ENCODE measurements around the gene SH3BP1. TPM values are rescaled to one million over a fixed set of nuclear protein-coding genes. Genes with fewer than 3 reads are reported as not detected.
A peak's percentile ranks its signal among the peaks of the same experiment; 100 is the strongest.

Gene SH3BP1
- total and polyA plus RNA-seq, 2 experiments from 2014 or later: 9.5 to 46.7 TPM

DNA sequence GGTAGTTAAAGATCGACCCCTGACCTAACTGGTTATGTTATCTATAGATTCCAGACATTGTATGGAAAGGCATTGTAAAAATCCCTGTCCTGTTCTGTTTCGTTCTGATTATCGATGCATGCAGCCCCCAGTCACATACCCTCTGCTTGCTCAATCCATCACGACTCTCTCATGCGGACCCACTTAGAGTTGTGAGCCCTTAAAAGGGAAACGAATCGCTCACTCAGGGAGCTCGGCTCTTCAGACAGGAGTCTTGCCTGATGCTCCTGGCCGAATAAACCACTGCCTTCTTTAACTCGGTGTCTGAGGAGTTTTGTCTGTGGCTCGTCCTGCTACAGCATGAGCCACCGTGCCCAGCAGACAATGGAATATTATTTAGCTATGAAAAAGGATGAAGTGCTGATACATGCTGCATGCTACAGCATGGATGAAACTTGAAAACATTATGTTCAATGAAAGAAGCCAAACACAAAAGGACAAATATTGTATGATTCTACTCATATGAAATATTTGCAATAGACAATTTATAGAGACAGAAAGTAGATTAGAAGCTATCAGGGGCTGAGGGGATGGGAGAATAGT, 47.6 kb upstream of the SH3BP1 start:
- H3K27me3 ChIP-seq (ENCODE audit: insufficient read depth): no peaks in the 10 kb centered on the region
- no peak overlapping the region; the same call in 1 of the 2 replicates for H3K27ac Mint-ChIP-seq

More for the DNA sequence above, 47.6 kb upstream of the SH3BP1 start:
- H2AFZ ChIP-seq: no peak overlapping the region
- H3K36me3 Mint-ChIP-seq (ENCODE audit: low read depth): no peaks in the 10 kb centered on the region
- H3K4me2 ChIP-seq: no peak overlapping the region
- H3K27ac ChIP-seq (ENCODE audit: low read depth): no peak overlapping the region
- H3K4me3 Mint-ChIP-seq: peak overlapping the region; percentile 69
- DNase-seq (ENCODE audit: low spot score) (no peak), ATAC-seq (no peak)
- H3K79me2 ChIP-seq (replicated peaks; ENCODE audit: insufficient read depth): no peaks in the 10 kb centered on the region
- no peak overlapping the region for H3K4me3 ChIP-seq
- no peaks in the 10 kb centered on the region for H3K36me3 ChIP-seq (ENCODE audit: insufficient read depth)
- H3F3A ChIP-seq (replicated peaks; ENCODE audit: low read depth): no peaks in the 10 kb centered on the region
- TF ChIP-seq ZNF331 (CRISPR knock-in tag; IDR thresholded peaks at IDR 0.05; ENCODE audit: low read depth): no peak
- TF ChIP-seq EZH2phosphoT487 (IDR thresholded peaks at IDR 0.05; ENCODE audit: unreplicated experiment): no peak
- no peak for TF ChIP-seq POLR2AphosphoS5 (IDR thresholded peaks at IDR 0.05; ENCODE audit: low read depth)
- TF ChIP-seq STAT1 (IDR thresholded peaks at IDR 0.05; ENCODE audit: unreplicated experiment): no peak
- TF ChIP-seq CREB1 (CRISPR knock-in tag; IDR thresholded peaks at IDR 0.05; ENCODE audit: low read depth): no peak
- TF ChIP-seq, protein P1, sequence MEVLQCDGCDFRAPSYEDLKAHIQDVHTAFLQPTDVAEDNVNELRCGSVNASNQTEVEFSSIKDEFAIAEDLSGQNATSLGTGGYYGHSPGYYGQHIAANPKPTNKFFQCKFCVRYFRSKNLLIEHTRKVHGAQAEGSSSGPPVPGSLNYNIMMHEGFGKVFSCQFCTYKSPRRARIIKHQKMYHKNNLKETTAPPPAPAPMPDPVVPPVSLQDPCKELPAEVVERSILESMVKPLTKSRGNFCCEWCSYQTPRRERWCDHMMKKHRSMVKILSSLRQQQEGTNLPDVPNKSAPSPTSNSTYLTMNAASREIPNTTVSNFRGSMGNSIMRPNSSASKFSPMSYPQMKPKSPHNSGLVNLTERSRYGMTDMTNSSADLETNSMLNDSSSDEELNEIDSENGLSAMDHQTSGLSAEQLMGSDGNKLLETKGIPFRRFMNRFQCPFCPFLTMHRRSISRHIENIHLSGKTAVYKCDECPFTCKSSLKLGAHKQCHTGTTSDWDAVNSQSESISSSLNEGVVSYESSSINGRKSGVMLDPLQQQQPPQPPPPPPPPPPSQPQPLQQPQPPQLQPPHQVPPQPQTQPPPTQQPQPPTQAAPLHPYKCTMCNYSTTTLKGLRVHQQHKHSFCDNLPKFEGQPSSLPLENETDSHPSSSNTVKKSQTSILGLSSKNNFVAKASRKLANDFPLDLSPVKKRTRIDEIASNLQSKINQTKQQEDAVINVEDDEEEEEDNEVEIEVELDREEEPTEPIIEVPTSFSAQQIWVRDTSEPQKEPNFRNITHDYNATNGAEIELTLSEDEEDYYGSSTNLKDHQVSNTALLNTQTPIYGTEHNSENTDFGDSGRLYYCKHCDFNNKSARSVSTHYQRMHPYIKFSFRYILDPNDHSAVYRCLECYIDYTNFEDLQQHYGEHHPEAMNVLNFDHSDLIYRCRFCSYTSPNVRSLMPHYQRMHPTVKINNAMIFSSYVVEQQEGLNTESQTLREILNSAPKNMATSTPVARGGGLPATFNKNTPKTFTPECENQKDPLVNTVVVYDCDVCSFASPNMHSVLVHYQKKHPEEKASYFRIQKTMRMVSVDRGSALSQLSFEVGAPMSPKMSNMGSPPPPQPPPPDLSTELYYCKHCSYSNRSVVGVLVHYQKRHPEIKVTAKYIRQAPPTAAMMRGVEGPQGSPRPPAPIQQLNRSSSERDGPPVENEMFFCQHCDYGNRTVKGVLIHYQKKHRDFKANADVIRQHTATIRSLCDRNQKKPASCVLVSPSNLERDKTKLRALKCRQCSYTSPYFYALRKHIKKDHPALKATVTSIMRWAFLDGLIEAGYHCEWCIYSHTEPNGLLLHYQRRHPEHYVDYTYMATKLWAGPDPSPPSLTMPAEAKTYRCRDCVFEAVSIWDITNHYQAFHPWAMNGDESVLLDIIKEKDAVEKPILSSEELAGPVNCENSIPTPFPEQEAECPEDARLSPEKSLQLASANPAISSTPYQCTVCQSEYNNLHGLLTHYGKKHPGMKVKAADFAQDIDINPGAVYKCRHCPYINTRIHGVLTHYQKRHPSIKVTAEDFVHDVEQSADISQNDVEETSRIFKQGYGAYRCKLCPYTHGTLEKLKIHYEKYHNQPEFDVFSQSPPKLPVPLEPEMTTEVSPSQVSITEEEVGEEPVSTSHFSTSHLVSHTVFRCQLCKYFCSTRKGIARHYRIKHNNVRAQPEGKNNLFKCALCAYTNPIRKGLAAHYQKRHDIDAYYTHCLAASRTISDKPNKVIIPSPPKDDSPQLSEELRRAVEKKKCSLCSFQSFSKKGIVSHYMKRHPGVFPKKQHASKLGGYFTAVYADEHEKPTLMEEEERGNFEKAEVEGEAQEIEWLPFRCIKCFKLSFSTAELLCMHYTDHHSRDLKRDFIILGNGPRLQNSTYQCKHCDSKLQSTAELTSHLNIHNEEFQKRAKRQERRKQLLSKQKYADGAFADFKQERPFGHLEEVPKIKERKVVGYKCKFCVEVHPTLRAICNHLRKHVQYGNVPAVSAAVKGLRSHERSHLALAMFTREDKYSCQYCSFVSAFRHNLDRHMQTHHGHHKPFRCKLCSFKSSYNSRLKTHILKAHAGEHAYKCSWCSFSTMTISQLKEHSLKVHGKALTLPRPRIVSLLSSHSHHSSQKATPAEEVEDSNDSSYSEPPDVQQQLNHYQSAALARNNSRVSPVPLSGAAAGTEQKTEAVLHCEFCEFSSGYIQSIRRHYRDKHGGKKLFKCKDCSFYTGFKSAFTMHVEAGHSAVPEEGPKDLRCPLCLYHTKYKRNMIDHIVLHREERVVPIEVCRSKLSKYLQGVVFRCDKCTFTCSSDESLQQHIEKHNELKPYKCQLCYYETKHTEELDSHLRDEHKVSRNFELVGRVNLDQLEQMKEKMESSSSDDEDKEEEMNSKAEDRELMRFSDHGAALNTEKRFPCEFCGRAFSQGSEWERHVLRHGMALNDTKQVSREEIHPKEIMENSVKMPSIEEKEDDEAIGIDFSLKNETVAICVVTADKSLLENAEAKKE (CRISPR knock-in tag; IDR thresholded peaks at IDR 0.05): no peak
- TF ChIP-seq, protein P2, sequence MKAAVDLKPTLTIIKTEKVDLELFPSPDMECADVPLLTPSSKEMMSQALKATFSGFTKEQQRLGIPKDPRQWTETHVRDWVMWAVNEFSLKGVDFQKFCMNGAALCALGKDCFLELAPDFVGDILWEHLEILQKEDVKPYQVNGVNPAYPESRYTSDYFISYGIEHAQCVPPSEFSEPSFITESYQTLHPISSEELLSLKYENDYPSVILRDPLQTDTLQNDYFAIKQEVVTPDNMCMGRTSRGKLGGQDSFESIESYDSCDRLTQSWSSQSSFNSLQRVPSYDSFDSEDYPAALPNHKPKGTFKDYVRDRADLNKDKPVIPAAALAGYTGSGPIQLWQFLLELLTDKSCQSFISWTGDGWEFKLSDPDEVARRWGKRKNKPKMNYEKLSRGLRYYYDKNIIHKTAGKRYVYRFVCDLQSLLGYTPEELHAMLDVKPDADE (IDR thresholded peaks at IDR 0.05): no peak
- no peak for TF ChIP-seq JUNB (IDR thresholded peaks at IDR 0.05; ENCODE audit: unreplicated experiment)
- no peak for TF ChIP-seq NANOG (IDR thresholded peaks at IDR 0.05; ENCODE audit: borderline replicate concordance)
- TF ChIP-seq ZNF114 (CRISPR knock-in tag; IDR thresholded peaks at IDR 0.05): no peak
- TF ChIP-seq, protein P3, sequence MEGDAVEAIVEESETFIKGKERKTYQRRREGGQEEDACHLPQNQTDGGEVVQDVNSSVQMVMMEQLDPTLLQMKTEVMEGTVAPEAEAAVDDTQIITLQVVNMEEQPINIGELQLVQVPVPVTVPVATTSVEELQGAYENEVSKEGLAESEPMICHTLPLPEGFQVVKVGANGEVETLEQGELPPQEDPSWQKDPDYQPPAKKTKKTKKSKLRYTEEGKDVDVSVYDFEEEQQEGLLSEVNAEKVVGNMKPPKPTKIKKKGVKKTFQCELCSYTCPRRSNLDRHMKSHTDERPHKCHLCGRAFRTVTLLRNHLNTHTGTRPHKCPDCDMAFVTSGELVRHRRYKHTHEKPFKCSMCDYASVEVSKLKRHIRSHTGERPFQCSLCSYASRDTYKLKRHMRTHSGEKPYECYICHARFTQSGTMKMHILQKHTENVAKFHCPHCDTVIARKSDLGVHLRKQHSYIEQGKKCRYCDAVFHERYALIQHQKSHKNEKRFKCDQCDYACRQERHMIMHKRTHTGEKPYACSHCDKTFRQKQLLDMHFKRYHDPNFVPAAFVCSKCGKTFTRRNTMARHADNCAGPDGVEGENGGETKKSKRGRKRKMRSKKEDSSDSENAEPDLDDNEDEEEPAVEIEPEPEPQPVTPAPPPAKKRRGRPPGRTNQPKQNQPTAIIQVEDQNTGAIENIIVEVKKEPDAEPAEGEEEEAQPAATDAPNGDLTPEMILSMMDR (conservative IDR thresholded peaks at IDR 0.05; ENCODE audit: low read depth in 2 of 2): no peak
- TF ChIP-seq EZH2 (IDR thresholded peaks at IDR 0.05; ENCODE audit: low read depth, unreplicated experiment): no peak
- TF ChIP-seq, protein P4, sequence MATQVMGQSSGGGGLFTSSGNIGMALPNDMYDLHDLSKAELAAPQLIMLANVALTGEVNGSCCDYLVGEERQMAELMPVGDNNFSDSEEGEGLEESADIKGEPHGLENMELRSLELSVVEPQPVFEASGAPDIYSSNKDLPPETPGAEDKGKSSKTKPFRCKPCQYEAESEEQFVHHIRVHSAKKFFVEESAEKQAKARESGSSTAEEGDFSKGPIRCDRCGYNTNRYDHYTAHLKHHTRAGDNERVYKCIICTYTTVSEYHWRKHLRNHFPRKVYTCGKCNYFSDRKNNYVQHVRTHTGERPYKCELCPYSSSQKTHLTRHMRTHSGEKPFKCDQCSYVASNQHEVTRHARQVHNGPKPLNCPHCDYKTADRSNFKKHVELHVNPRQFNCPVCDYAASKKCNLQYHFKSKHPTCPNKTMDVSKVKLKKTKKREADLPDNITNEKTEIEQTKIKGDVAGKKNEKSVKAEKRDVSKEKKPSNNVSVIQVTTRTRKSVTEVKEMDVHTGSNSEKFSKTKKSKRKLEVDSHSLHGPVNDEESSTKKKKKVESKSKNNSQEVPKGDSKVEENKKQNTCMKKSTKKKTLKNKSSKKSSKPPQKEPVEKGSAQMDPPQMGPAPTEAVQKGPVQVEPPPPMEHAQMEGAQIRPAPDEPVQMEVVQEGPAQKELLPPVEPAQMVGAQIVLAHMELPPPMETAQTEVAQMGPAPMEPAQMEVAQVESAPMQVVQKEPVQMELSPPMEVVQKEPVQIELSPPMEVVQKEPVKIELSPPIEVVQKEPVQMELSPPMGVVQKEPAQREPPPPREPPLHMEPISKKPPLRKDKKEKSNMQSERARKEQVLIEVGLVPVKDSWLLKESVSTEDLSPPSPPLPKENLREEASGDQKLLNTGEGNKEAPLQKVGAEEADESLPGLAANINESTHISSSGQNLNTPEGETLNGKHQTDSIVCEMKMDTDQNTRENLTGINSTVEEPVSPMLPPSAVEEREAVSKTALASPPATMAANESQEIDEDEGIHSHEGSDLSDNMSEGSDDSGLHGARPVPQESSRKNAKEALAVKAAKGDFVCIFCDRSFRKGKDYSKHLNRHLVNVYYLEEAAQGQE (IDR thresholded peaks at IDR 0.05; ENCODE audit: unreplicated experiment): no peak
- peaks cover 7% of the 10 kb centered on the region for H3K27me3 Mint-ChIP-seq (ENCODE audit: insufficient read depth, low read depth, poor library complexity)
- no peaks in the 10 kb centered on the region for H3K4me1 ChIP-seq (ENCODE audit: insufficient read depth)
- peaks cover 2% of the 10 kb centered on the region; the same call in 1 of the 3 replicates for H3K4me1 Mint-ChIP-seq
- no peaks in the 10 kb centered on the region for H3K9me3 Mint-ChIP-seq
- H3K9me2 ChIP-seq (ENCODE audit: insufficient read depth): no peaks in the 10 kb centered on the region
- H4K20me1 ChIP-seq (replicated peaks; ENCODE audit: insufficient read depth): no peaks in the 10 kb centered on the region

All from GM23338 (cell line).